Neural cell (in vitro differentiated cells): ENCODE results near the gene ORAI1.

Experiments used
- POLR2AphosphoS5 ChIP-seq: IDR thresholded peaks from 2 replicates; pipeline ENCODE4 v1.6.1; 2012
- TAF1 ChIP-seq: IDR thresholded peaks from 2 replicates; pipeline ENCODE4 v1.6.1; 2012; ENCODE audit warnings: low read depth

- TF ChIP-seq POLR2AphosphoS5: no peak
- TF ChIP-seq TAF1: no peak
Measured at GRCh38 chr12:121580959-121581685, 45.2 kb upstream of the ORAI1 start, which contains the start of gene KDM2B.
